ENCODE data around the gene SLC46A3.

DNA sequence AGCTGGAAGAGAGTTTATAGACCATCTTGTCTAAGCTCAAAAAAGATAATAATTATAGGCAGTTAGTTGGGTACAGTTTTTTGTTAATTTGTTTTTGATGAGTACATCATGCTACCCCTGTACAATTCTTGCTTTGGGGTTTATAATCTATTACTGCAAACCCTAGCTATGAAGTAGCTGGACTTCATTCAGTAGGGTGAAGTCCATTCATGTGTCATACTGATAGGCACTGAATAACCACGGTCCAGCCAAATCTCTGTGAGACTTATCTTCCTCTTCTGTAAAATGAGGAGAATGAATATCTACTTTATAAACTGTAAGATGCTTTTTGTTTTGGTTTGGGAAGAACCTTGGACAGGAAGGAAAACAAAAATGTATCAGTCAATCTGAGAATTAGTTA, 19.5 kb downstream of the SLC46A3 start:
- TF ChIP-seq, protein P1, sequence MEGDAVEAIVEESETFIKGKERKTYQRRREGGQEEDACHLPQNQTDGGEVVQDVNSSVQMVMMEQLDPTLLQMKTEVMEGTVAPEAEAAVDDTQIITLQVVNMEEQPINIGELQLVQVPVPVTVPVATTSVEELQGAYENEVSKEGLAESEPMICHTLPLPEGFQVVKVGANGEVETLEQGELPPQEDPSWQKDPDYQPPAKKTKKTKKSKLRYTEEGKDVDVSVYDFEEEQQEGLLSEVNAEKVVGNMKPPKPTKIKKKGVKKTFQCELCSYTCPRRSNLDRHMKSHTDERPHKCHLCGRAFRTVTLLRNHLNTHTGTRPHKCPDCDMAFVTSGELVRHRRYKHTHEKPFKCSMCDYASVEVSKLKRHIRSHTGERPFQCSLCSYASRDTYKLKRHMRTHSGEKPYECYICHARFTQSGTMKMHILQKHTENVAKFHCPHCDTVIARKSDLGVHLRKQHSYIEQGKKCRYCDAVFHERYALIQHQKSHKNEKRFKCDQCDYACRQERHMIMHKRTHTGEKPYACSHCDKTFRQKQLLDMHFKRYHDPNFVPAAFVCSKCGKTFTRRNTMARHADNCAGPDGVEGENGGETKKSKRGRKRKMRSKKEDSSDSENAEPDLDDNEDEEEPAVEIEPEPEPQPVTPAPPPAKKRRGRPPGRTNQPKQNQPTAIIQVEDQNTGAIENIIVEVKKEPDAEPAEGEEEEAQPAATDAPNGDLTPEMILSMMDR (IDR thresholded peaks at IDR 0.05; ENCODE audit: borderline replicate concordance, extremely low read depth, low read length, poor library complexity, severe bottlenecking): no peak
- TF ChIP-seq EZH2 (IDR thresholded peaks at IDR 0.05; ENCODE audit: borderline replicate concordance, low read depth, low read length, severe bottlenecking): no peak

All from DND-41 (cell line).